BLaER1 treated with 17β-estradiol and CSF1 and Interleukin-3, amounts not matched to agents 10 nM and 100 nM (cell line): ENCODE measurements around the gene NPR3.
A peak's percentile ranks its signal among the peaks of the same experiment; 100 is the strongest.
"Not testable (repeated sequence)": the region's sequence is repeated elsewhere in the genome, so short reads cannot be mapped to it uniquely, and the experiment has no call there.

ENCODE experiments used
- H3K27ac ChIP-seq, 11 experiments: shearing (Covaris generic); formaldehyde crosslinking; 2 replicates each; pipeline ENCODE4 v1.8.1; 2022
- H3K27me3 ChIP-seq, 11 experiments: shearing (Covaris generic); formaldehyde crosslinking; 2 replicates each; pipeline ENCODE4 v1.8.1; 2022
- H3K36me3 ChIP-seq, 11 experiments: shearing (Covaris generic); formaldehyde crosslinking; 2 replicates each; pipeline ENCODE4 v1.8.1; 2022
- H3K4me1 ChIP-seq, 10 experiments: shearing (Covaris generic); formaldehyde crosslinking; 2 replicates each; pipeline ENCODE4 v1.8.1; 2022
- H3K4me2 ChIP-seq, 11 experiments: shearing (Covaris generic); formaldehyde crosslinking; 2 replicates each; pipeline ENCODE4 v1.8.1; 2022
- H3K4me3 ChIP-seq, 10 experiments: shearing (Covaris generic); formaldehyde crosslinking; 2 replicates each; pipeline ENCODE4 v1.8.1; 2022
- H3K9ac ChIP-seq, 11 experiments: shearing (Covaris generic); formaldehyde crosslinking; 2 replicates each; pipeline ENCODE4 v1.8.1; 2022
- H3K9me3 ChIP-seq, 11 experiments: shearing (Covaris generic); formaldehyde crosslinking; replicated peaks in 1 of 11; 2 replicates each; pipeline ENCODE4 v1.8.1; 2022
- H4K20me1 ChIP-seq, 11 experiments: shearing (Covaris generic); formaldehyde crosslinking; 2 replicates each; pipeline ENCODE4 v1.8.1; 2022
- Cebpa-rat ChIP-seq, 11 experiments: shearing (Covaris generic); IDR thresholded peaks; 2 replicates each; pipeline ENCODE4 v1.8.1; 2022

NPR3 gene

GRCh38 chr5:32783661-32784060, 72.5 kb downstream of the NPR3 start:
- Histone ChIP-seq H3K9me3 (0 out of 22 replicates have a peak, but pooled peaks cover 0 to 6% (median 0%) of the 10 kb centered on the region in 11 experiments), H3K4me2 (no peak overlapping the region), H3K9ac (no peak overlapping the region), H4K20me1 (no peaks in the 10 kb centered on the region), H3K4me1 (peaks cover 0 to 29% (median 17%) of the 10 kb centered on the region in 10 experiments; a peak in 16 of 20 replicates), H3K27me3 (no peaks in the 10 kb centered on the region), H3K27ac (no peak overlapping the region), H3K36me3 (no peaks in the 10 kb centered on the region), H3K4me3 (no peak overlapping the region)
- TF ChIP-seq Cebpa-rat (IDR thresholded peaks at IDR 0.05) = no peak

- TF ChIP-seq Cebpa-rat (IDR thresholded peaks at IDR 0.05) = no peak
- no peak overlapping the region for H3K4me3 ChIP-seq
- no peaks in the 10 kb centered on the region for H3K36me3 ChIP-seq
- H4K20me1 ChIP-seq = no peaks in the 10 kb centered on the region
- H3K9me3 ChIP-seq = 0 out of 22 replicates have a peak, but pooled peaks cover 0 to 6% (median 0%) of the 10 kb centered on the region in 11 experiments
- no peak overlapping the region for H3K9ac ChIP-seq
- H3K4me1 ChIP-seq = peaks cover 0 to 29% (median 17%) of the 10 kb centered on the region in 10 experiments; a peak in 16 of 20 replicates
- peak overlapping the region in 10 of 11 experiments; percentile 5 to 60 (median 51); a peak in 18 of 22 replicates for H3K4me2 ChIP-seq
- H3K27me3 ChIP-seq = no peaks in the 10 kb centered on the region
- H3K27ac ChIP-seq = no peak overlapping the region
These were observed 74.6 kb downstream of the NPR3 start for GRCh38 chr5:32785611-32786254.

- Histone ChIP-seq H3K27me3 (no peaks in the 10 kb centered on the region), H3K9ac (no peak overlapping the region), H3K4me3 (no peak overlapping the region), H4K20me1 (no peaks in the 10 kb centered on the region), H3K9me3 (0 out of 22 replicates have a peak, but pooled peaks cover 0 to 6% (median 0%) of the 10 kb centered on the region in 11 experiments), H3K27ac (no peak overlapping the region), H3K4me1 (peaks cover 0 to 29% (median 17%) of the 10 kb centered on the region in 10 experiments; a peak in 16 of 20 replicates), H3K36me3 (no peaks in the 10 kb centered on the region), H3K4me2 (peak overlapping the region in 10 of 11 experiments; percentile 5 to 60 (median 51); a peak in 17 of 22 replicates)
- TF ChIP-seq Cebpa-rat (IDR thresholded peaks at IDR 0.05) = no peak
These were observed 75.2 kb downstream of the NPR3 start for GRCh38 chr5:32786311-32786710.

GRCh38 chr5:32790411-32790951, 79.4 kb downstream of the NPR3 start:
- no peak for TF ChIP-seq Cebpa-rat (IDR thresholded peaks at IDR 0.05)
- no peak overlapping the region for H3K4me3 ChIP-seq
- no peak overlapping the region for H3K9ac ChIP-seq
- H3K27me3 ChIP-seq = no peaks in the 10 kb centered on the region
- no peak overlapping the region for H3K27ac ChIP-seq
- H3K4me2 ChIP-seq = no peak overlapping the region
- no peaks in the 10 kb centered on the region for H3K36me3 ChIP-seq
- H4K20me1 ChIP-seq = no peaks in the 10 kb centered on the region
- H3K9me3 ChIP-seq = peaks cover 0 to 15% (median 7%) of the 10 kb centered on the region in 11 experiments; a peak in 7 of 22 replicates
- H3K4me1 ChIP-seq = peaks cover 0 to 13% (median 8%) of the 10 kb centered on the region in 10 experiments; a peak in 16 of 20 replicates

GRCh38 chr5:32791536-32792243, 80.6 kb downstream of the NPR3 start:
- Histone ChIP-seq H3K27me3 (no peaks in the 10 kb centered on the region), H3K9me3 (peaks cover 0 to 15% (median 8%) of the 10 kb centered on the region in 11 experiments; a peak in 7 of 22 replicates), H4K20me1 (no peaks in the 10 kb centered on the region), H3K4me2 (no peak overlapping the region), H3K27ac (no peak overlapping the region), H3K9ac (no peak overlapping the region), H3K4me3 (no peak overlapping the region), H3K4me1 (peaks cover 0 to under 1% (median 0%) of the 10 kb centered on the region in 10 experiments; a peak in 1 of 20 replicates), H3K36me3 (no peaks in the 10 kb centered on the region)
- no peak for TF ChIP-seq Cebpa-rat (IDR thresholded peaks at IDR 0.05)

GRCh38 chr5:32794086-32794485, 83.0 kb downstream of the NPR3 start:
- Histone ChIP-seq H3K9ac (no peak overlapping the region), H3K4me2 (no peak overlapping the region), H4K20me1 (no peaks in the 10 kb centered on the region), H3K4me1 (no peaks in the 10 kb centered on the region), H3K4me3 (no peak overlapping the region), H3K27me3 (no peaks in the 10 kb centered on the region), H3K36me3 (no peaks in the 10 kb centered on the region), H3K27ac (no peak overlapping the region), H3K9me3 (peaks cover 0 to 15% (median 8%) of the 10 kb centered on the region in 11 experiments; a peak in 7 of 22 replicates)
- TF ChIP-seq Cebpa-rat (IDR thresholded peaks at IDR 0.05) = no peak

GRCh38 chr5:32802764-32803163, 91.6 kb downstream of the NPR3 start:
- Histone ChIP-seq H3K36me3 (no peaks in the 10 kb centered on the region), H3K27me3 (no peaks in the 10 kb centered on the region), H3K4me3 (no peak overlapping the region), H4K20me1 (no peaks in the 10 kb centered on the region), H3K9me3 (peaks cover 25 to 45% (median 30%) of the 10 kb centered on the region in 11 experiments; a peak in 21 of 22 replicates), H3K4me1 (no peaks in the 10 kb centered on the region), H3K9ac (no peak overlapping the region), H3K4me2 (no peak overlapping the region), H3K27ac (no peak overlapping the region)
- TF ChIP-seq Cebpa-rat (IDR thresholded peaks at IDR 0.05) = no peak

- no peaks in the 10 kb centered on the region for H3K27me3 ChIP-seq
- no peaks in the 10 kb centered on the region for H4K20me1 ChIP-seq
- H3K9ac ChIP-seq = no peak overlapping the region
- no peak overlapping the region for H3K4me2 ChIP-seq
- peaks cover 25 to 45% (median 30%) of the 10 kb centered on the region in 11 experiments; a peak in 21 of 22 replicates for H3K9me3 ChIP-seq
- no peaks in the 10 kb centered on the region for H3K4me1 ChIP-seq
- H3K4me3 ChIP-seq = no peak overlapping the region
- TF ChIP-seq Cebpa-rat (IDR thresholded peaks at IDR 0.05) = no peak
- H3K27ac ChIP-seq = no peak overlapping the region
- no peaks in the 10 kb centered on the region for H3K36me3 ChIP-seq
These were observed 92.5 kb downstream of the NPR3 start for GRCh38 chr5:32803656-32804055.

GRCh38 chr5:32805462-32805861, 94.3 kb downstream of the NPR3 start:
- peaks cover 17 to 37% (median 25%) of the 10 kb centered on the region in 11 experiments; a peak in 21 of 22 replicates for H3K9me3 ChIP-seq
- H3K4me2 ChIP-seq, H3K4me1 ChIP-seq, H3K27me3 ChIP-seq, H3K36me3 ChIP-seq, H3K9ac ChIP-seq, H3K4me3 ChIP-seq, H4K20me1 ChIP-seq, H3K27ac ChIP-seq: not testable (repeated sequence)
